Subcutaneous adipose tissue (tissue), 4 donors: ENCODE data around the gene TAC3. TPM values are rescaled to one million over a fixed set of nuclear protein-coding genes. Genes with fewer than 3 reads are reported as not detected.

Experiments
- total RNA-seq, 4 donors: library from RNA; depleted of rRNA; stranded (reverse); fragments of >200 nt; gene quantifications; one replicate each; pipeline ENCODE4 v1.1.0, GENCODE V29; 2016
- TF ChIP-seq, protein P1 (sequence below): fragments of 450-650 bp; IDR thresholded peaks from one replicate; pipeline ENCODE4 v1.5.1; 2016; ENCODE audit warnings: low read depth, mild to moderate bottlenecking, control low read depth, antibody characterized with exemption, moderate library complexity

Gene TAC3
- total RNA-seq, 4 donors from 2014 or later = not detected

- TF ChIP-seq, protein P1, sequence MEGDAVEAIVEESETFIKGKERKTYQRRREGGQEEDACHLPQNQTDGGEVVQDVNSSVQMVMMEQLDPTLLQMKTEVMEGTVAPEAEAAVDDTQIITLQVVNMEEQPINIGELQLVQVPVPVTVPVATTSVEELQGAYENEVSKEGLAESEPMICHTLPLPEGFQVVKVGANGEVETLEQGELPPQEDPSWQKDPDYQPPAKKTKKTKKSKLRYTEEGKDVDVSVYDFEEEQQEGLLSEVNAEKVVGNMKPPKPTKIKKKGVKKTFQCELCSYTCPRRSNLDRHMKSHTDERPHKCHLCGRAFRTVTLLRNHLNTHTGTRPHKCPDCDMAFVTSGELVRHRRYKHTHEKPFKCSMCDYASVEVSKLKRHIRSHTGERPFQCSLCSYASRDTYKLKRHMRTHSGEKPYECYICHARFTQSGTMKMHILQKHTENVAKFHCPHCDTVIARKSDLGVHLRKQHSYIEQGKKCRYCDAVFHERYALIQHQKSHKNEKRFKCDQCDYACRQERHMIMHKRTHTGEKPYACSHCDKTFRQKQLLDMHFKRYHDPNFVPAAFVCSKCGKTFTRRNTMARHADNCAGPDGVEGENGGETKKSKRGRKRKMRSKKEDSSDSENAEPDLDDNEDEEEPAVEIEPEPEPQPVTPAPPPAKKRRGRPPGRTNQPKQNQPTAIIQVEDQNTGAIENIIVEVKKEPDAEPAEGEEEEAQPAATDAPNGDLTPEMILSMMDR = no peak
Measured at GRCh38 chr12:57049119-57049446, 32.8 kb upstream of the TAC3 start.

GRCh38 chr12:57048423-57049118 is 32.2 kb upstream of the TAC3 start:
- TF ChIP-seq, protein P1 = no peak

GRCh38 chr12:57047981-57048380 is 31.7 kb upstream of the TAC3 start:
- TF ChIP-seq, protein P1 = no peak

- TF ChIP-seq, protein P1 = no peak
Measured at GRCh38 chr12:57046947-57047890, 30.9 kb upstream of the TAC3 start.

GRCh38 chr12:57046086-57046791 is 29.9 kb upstream of the TAC3 start:
- TF ChIP-seq, protein P1 = no peak

DNA sequence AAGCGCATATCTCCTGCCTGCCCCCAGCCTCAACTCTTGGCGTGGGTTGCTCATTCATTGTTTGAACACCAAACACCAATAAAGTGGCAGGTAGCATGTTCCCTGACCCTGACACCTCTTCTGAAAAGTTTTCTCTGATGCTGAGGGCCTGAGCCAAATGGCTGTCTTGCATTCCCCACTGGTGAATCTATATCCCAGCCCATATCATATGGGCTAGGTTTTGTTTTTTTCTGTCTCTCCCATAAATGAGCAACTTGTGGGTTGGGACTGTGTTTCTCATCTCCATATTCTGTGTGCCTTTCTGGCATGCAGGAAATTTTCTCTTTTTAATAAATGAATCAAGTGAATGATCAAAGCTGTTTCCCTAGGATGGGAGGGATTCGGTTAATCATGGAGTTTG is 28.6 kb upstream of the TAC3 start:
- TF ChIP-seq, protein P1 = no peak

DNA sequence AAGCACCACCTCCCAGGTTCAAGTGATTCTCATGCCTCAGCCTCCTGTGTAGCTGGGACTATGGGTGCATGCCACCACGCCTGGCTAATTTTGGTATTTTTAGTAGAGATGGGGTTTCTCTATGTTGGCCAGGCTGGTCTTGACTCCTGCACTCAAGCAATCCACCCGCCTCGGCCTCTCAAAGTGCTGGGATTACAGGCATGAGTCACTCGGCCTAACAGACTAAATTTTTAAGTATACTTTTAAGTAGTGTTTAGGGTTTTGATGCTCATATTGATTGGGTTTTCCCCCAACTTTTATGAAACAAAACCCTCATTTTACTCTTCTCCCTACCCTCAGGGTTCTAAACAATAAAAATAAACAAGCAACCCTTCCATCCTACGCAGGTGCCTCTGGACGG is 28.1 kb upstream of the TAC3 start:
- TF ChIP-seq, protein P1 = no peak
